Stimulated activated CD4-positive, alpha-beta T cell treated with anti-CD3 and anti-CD28 coated beads, TNF-alpha, amount 100 ng/mL, for 24 hours (primary cell): ENCODE data around the gene SLC29A1.
"Not testable (repeated sequence)": the region's sequence is repeated elsewhere in the genome, so short reads cannot be mapped to it uniquely, and the experiment has no call there.

Experiments used
- DNase-seq, 3 experiments: peaks; one replicate each; pipeline ENCODE4 v3.0.0-alpha.2; 2020; ENCODE audit warnings: low read depth in 3 of 3

SLC29A1 gene

DNA sequence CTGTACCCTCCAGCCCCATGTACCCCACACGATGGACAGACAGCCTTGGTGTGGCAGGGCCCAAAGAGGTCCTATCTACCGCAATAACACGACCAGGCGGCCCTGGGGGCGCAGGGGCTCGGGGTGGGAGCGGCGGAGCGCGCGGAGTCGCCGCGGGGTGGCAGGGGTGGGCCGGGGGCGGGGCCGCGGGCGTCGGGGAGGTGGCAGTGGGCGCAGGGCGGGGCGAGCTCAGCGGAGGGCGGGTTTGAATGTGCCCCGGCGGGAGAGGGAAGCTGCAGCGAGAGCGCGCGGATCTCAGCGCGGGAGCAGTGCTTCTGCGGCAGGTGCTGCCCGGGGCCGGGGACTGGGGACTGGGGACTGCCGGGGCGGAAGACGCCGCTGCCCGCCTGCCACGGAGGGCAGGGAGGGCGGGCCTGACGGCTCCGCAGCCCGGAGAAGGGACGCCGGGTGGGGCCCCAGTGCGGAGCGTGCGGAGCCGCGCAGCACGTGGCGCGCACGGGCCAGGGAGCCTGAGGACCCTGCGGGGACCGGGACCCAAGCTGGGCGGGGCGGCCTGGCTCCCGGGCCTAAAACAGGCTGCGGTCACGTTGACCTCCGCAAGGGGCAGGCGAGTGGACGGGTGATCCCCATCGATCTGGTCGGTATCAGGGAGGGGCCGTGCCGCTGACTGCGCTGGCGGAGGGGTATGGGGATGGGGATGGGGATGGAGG, at the start of gene SLC29A1:
TSS of gene SLC29A1 (plus strand) at position 277 of the 710 bp plus-strand sequence. CDS start 3,719 bp downstream, outside the sequence.
- peak; percentile 69 to 89 (median 74) for DNase-seq

DNA sequence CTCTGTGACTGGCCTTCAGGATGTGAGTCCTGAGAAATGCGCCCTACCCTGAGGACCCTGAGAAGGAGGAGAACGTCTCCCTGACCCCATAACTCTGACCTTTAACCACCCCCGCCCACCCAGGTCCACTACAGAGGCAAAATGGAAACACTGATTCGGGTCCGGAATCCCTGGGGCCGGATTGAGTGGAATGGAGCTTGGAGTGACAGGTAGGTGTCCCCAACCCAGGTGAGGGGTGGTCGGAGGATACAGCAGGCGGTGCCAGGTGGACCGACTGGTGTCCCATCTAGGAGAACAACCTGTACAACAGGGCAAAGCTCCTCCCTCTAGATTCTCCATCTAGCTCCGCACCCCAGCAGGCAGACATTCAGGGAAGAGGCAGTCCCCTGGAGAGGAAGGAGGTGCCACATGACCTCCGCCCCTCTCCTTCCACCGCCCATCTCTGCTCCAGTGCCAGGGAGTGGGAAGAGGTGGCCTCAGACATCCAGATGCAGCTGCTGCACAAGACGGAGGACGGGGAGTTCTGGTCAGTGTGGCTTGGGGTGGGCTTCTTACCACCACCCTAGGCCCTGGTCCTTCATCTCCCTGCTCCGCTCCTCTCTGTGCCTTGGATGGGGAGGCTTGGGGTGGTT, 47.1 kb upstream of the SLC29A1 start:
- DNase-seq, result no peak

DNA sequence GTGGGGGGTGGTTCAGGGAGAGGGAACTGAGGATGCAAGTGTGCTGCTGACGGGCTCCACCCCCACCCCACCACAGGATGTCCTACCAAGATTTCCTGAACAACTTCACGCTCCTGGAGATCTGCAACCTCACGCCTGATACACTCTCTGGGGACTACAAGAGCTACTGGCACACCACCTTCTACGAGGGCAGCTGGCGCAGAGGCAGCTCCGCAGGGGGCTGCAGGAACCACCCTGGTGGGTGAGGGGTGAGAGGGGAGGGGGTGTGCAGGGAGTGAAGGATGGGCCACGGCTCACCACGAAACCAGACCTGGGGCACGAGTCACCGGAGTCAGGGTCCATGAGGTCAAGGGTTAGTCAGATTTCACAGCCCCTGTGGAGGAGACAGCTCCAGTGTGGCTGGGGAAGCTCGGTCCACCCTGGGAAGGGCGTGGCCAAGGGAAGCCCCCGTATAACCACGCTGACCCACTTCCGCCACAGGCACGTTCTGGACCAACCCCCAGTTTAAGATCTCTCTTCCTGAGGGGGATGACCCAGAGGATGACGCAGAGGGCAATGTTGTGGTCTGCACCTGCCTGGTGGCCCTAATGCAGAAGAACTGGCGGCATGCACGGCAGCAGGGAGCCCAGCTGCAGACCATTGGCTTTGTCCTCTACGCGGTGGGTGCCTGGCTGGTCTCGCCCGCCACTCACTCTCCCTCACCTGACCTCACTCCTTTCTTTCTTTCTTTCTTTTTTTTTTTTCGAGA, 46.5 kb upstream of the SLC29A1 start:
- no peak for DNase-seq

DNA sequence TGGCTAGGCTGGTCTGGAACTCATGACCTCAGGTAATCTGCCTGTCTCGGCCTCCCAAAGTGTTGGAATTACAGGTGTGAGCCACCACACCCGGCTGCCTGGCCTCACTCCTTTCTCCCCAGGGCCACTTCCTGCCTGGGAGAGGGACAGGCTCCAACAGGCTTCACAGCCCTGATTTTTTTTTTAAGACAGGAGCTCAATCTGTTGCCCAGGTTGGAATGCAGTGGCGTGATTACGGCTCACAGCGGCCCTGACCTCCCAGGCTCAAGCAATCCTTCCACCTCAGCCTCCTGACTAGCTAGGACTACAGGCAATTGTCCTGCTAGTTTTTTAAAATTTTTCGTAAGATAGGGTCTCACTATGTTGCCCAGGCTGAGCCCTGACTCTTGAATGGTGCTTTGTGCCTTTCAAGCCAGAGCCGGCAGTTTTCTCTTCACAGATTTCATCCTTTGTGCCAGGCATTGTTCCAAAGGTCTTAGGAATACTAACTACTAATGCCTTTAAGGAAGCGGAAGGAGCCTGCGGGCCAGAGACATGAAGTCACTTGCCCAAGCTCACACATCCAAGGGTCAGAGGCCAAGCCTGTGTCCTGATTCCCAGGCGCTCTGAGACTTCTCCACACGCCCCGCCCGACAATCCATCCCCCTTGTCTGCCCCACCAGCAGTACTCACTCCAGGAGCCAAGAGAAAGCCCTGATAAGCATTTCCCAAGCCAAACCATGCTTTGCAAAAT, 45.5 kb upstream of the SLC29A1 start:
- no peak for DNase-seq

DNA sequence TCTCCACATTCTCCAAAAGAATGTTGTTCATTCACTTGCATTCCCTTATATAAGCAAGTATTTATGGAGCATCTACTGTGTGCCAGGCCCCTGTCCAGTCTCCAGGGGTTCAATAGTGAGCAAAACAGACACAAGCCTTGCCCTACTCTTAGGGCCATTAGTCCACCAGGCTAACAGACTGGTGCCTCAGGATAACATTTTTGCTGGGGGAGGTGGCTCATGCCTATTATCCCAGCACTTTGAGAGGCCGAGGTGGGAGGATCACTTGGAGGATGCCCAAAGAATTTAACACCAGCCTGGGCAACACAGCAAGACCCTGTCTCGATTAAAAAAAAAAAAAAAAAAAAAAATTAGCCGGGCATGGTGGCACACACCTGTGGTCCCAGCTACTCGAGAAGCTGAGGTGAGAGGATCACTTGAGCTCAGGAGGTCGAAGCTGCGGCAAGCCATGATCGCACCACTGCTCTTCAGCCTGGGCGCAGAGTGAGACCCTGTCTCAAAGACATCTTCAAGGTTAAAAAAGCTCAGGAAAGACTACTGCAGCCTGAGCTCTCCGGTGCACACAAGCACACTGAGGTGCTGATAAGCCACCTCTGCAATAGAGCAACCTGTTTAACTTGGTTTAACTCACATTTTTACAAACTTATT, 44.8 kb upstream of the SLC29A1 start:
- DNase-seq, result no peak

DNA sequence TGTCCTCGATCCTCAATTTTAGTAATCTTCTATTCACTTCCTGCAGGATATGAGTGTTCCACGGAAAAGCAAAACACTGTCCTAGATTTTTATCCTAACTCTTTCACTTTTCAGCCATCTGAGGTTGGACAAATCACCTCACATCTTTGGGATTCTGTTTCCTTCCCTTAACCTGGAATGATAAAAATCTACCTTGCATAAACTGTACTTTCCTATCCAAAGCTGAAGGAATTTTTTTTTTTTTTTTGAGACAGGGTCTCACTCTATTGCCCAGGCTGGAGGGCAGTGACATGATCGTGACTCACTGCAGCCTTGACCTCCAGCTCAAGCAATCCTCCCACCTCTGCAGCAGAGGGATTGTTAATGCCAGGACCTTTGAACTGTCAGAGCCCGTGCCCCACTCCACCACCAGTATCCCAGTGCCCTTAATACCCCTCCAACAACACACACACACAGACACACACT, 44.3 kb upstream of the SLC29A1 start:
- no peak for DNase-seq

DNA sequence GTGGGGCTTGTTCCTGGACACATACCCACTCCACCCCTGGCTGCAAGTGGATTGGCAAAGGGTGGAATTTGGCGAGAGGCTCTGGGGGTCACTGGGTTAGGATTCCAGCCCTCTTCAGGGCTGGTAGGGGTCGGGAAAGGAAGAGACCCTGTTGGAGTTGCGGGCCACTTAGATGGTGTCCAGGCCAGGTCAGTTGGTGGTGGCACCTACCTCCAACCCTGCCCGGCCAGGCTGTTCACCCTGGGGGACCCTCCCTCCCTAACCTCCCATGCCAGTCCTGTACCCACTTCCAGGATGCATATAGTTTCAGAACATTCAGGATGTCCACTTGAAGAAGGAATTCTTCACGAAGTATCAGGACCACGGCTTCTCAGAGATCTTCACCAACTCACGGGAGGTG, 43.7 kb upstream of the SLC29A1 start:
- DNase-seq, result no peak

DNA sequence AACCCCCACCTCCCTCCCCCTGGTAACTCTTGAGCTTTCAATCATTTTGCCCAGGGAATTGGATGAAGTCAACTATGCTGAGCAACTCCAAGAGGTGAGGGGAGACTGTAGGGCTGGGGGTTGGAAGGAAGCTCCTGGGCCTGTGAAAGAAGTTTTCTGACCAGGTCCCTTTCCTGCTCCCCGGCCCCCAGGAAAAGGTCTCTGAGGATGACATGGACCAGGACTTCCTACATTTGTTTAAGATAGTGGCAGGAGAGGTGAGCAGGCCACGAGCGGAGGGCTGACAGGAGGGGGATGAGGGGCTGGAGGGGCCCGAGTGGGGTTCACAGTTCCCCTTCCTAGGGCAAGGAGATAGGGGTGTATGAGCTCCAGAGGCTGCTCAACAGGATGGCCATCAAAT, 43.0 kb upstream of the SLC29A1 start:
- no peak for DNase-seq

DNA sequence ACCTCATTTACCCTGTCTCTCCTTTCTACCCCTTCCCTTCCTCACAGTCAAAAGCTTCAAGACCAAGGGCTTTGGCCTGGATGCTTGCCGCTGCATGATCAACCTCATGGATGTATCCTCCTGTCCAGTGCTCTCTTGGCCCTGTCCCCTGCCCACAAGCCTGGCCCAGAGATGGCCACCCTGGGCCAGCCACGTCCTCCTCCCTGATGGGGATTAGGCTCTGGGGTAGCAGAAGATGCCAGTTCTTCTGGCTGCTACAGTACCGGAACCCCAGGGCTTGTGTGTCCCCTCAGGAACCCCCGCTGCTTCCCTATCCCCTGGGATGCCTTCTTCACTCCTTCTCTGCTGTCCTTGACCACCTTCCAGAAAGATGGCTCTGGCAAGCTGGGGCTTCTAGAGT, 42.5 kb upstream of the SLC29A1 start:
- DNase-seq, result no peak

DNA sequence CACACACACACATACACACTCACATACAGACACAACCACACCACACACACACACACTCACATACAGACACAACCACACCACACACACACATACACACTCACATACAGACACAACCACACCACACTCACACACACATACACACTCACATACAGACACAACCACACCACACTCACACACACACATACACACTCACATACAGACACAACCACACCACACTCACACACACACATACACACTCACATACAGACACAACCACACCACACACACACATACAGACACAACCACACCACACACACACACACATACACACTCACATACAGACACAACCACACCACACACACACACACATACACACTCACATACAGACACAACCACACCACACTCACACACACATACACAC, 41.6 kb upstream of the SLC29A1 start:
- DNase-seq, result not testable (repeated sequence)

DNA sequence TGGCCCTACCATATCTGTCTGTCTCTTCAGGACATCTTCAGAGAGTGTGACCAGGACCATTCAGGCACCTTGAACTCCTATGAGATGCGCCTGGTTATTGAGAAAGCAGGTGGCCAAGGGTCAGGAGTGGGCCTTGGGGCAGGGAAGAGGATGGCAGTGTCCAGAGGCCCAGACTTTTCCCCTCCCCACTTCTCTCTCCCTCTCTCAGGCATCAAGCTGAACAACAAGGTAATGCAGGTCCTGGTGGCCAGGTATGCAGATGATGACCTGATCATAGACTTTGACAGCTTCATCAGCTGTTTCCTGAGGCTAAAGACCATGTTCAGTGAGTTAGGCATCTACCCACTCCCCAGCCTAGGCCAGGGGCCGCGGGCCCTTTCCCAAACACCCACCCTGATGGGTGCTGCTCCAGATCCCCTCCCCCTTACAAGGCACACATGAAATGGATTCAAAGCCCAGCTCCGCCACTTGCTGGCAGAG, 40.4 kb upstream of the SLC29A1 start:
- no peak for DNase-seq

DNA sequence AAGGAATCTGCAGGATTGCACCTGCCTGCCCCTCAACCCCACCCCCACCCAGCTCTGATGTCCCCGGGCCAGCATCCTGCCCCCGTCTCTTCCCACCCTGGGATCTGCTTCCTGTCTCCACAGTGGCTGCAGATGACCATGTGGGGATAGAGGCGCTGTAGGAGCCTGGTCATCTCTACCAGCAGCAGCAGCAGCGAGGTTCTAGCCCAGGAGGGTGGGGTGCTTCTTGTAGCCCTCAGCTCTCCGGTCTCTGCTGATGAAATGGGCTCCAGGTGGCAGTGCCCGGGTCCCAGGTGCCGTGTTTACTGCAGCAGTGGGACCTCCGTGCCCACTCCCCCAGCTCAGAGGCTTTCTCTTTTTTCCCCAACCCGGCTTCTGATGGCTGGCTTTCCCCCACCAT, 39.6 kb upstream of the SLC29A1 start:
- DNase-seq, result no peak

DNA sequence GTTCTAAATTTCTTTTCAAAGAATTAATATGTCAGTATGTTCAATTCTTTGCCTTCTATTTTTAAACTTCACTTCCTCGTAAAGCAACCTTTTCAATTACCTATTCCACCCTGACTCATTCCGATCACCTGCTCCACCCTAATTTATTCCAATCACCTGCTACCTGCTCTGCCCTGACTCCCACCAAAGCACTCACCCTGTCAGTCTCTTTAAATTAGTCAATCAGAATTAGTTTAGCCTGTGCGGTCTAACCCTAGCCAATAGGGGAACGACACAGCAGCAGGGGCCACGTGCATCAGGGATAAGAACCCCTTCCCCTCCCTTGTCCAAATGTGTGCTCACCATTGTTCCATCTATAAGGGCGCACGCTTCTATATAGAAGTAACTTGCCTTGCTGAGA, 38.0 kb upstream of the SLC29A1 start:
- DNase-seq, result not testable (repeated sequence)

DNA sequence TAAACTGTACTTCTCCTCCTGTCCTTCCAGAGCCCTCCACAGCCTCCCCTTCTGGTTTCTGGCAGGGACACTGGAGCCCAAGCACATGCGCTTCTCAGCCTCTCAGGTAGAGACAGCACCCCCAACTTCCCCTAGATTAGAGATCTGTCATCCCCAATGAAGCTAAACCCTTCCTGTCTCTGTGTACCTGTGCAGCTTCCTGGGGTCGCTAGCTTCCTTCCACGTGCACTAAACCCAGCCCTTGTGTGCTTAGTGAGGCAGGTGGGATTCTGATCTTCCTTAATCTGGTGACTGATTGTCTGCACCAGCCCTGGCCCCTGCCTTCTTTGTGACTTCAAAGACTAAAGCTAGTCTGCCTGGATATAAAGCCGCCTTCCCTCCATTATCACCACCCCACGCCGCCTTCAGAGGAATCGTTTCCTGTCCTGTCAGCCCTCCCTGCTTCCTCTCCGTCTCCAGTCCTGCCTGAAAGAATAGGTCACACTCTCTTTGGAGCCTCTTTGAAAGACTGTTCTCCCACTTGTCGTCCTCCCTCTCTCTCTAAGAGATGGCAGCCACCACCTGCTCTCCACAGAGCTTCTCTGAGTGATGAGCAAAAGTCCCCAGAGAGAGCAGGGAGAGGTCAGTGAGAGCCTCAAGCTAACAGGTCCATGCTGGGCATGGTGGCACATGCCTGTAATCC, 37.3 kb upstream of the SLC29A1 start:
- no peak for DNase-seq

DNA sequence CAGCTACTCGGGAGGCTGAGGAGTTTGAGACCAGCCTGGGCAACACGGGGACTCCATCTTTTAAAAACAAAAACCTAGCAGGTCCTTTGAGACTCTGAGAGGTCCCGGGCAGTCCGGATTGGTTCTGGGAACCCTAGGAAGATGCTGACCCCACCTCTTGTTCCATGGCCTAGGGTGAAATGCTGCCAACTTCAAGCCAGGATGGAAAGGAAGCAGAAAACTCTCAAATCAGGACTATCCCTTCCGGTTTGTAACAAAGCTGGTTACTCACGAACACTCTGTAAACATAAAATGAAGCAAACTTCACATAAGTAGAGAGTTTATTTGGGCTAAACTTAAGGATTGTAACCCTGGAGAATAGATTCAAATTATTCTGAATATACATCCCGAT, 36.8 kb upstream of the SLC29A1 start:
- DNase-seq, result no peak

DNA sequence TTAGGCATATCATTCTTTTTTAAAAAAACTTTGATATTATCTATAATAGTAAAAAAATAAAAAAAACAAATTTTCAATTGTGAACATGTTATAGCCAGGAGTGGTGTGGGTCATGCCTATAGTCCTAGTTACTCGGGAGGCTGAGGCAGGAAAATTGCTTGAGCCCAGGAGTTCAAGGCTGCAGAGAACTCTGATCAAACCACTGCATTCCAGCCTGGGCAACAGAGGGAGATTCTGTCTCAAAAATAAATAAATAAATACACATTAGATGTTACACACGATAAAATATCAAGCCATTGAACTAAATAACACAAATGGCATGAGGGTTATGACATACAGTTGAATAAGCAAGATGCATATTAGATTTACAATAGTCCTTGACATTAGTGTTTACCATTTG, 34.6 kb upstream of the SLC29A1 start:
- DNase-seq, result no peak

DNA sequence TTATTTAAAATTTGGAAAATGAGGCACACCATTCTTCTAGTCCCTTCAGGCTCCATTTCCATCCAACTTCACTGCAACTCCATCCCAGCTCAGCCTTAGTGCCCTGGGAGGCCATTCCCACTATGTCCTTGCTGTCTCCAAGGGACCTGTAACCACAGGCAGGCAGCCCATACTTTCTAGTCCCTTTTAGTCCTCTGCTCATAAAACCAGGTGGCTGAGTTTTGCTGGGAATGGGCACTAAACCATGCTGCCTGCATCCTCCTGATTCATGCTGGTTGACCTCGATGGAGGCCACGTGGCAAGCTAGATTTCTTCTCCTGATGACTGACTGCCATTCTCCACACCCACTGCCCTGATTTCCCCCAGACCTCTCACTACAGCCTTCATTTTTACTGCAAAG, 34.1 kb upstream of the SLC29A1 start:
- DNase-seq, result no peak

DNA sequence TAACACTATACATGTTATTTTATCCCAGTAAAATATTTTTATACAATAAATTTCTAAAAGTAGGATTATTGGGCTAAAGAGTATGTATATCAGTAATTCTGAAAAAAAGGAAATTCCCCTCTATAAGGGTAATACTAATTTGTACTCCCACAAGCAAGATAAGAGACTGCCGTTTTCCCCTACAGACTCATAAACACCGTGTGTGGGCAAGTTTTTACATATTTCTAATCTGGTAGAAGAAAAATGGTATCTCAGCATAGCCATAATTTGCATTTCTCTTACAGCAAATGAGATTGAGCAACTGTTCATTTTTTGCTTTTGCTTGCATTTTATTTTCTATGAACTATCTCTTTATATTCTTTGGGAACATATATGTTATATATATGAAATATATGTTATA, 32.7 kb upstream of the SLC29A1 start:
- no peak for DNase-seq

DNA sequence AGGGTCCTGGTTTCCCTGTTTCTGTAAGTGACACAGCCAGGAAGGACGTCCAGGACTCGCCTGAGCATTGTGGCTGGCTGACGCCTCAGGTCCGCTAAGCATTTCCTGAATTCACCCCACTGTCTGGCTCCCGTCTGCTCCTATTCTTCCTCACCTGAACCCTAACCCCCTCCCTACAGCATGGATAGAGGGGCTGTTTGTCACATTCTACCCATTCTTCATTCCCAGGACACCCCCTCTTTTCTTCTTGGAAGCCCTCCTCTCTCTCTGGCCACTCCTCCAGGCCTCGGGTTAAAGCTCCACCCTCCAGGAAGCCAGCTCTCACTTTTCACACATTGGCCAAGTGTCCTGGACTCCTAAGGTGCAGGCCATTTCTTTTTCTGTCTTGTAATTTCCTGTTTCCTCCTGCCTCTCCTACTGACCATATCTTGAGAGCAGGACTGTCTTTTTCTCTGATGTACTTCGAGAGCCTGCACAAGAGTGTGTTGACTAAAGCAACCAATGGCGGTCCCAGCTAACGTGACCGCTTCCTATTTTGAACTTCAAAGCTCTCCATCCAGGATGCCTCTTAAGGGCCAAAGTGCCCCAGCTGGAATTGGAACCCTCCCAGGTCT, 30.9 kb upstream of the SLC29A1 start:
- no peak for DNase-seq

DNA sequence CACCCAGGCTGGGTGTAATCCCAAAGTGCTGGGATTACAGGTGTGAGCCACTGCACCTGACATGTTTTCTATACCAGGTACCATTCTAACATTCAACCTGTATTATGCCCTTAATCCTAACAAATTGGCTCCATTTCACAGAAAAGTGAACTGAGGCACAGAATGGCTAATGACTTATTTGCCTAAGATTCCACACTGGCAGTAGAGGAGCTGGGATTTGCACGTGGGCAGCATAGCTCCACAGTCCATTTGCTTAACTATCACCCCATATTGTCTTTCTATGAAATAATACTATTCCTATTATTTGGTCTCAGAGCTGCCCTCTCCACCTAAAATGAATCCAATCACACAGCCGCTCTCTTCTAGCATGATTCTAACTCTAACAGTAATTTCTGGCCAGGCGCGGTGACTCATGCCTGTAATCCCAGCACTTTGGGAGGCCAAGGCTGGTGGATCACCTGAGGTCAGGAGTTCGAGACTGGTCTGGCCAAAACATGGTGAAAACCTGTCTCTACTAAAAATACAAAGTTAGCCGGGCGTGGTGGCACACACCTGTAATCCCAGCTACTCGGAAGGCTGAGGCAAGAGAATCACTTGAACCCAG, 30.0 kb upstream of the SLC29A1 start:
- DNase-seq, result no peak
